K562 (cell line): ENCODE results near the gene CNOT11. TPM values are rescaled to one million over a fixed set of nuclear protein-coding genes. Genes with fewer than 3 reads are reported as not detected.

Experiments
- EP400 ChIP-seq: fragments of 450-650 bp; IDR thresholded peaks from 2 replicates; pipeline ENCODE4 v1.6.1; 2017; ENCODE audit warnings: antibody characterized with exemption, mild to moderate bottlenecking, moderate library complexity
- GTF2A2 ChIP-seq: IDR thresholded peaks from 2 replicates; pipeline ENCODE4 v1.6.1; 2016; ENCODE audit warnings: mild to moderate bottlenecking, missing genetic modification characterization, missing compliant biosample characterization
- LARP7 ChIP-seq: fragments of 450-650 bp; IDR thresholded peaks from 2 replicates; pipeline ENCODE4 v1.6.1; 2016
- NCOA2 ChIP-seq, 2 experiments: fragments of 450-650 bp; IDR thresholded peaks; 2 replicates each; pipeline ENCODE4 v1.6.1; 2018; ENCODE audit warnings: mild to moderate bottlenecking in 2 of 2, moderate library complexity in 1 of 2; ENCODE audit not compliant: partially characterized antibody in 2 of 2
- REST ChIP-seq, 2 experiments: fragments of 450-650 bp; formaldehyde crosslinking in 1 of 2; IDR thresholded peaks; 2 replicates each; pipeline versions ENCODE4 v1.4.0 to v1.6.1; 2014 to 2020; ENCODE audit warnings: mild to moderate bottlenecking in 2 of 2, borderline replicate concordance in 1 of 2, low read depth in 1 of 2
- SMARCE1 ChIP-seq: fragments of 450-650 bp; IDR thresholded peaks from 2 replicates; pipeline ENCODE4 v1.7.1; 2016; ENCODE audit warnings: mild to moderate bottlenecking
- TOE1 ChIP-seq, 2 experiments: fragments of 450-650 bp in 1 of 2; sonication (generic) in 1 of 2; formaldehyde crosslinking in 1 of 2; IDR thresholded peaks; 2 replicates each; pipeline versions ENCODE4 v1.7.1 to v1.8.0; 2016 to 2022; ENCODE audit warnings: borderline replicate concordance in 2 of 2, mild to moderate bottlenecking in 2 of 2, antibody characterized with exemption in 1 of 2, inconsistent platforms in 1 of 2, low read depth in 1 of 2, missing genetic modification reagents in 1 of 2, moderate library complexity in 1 of 2
- polyA plus RNA-seq, 8 experiments: library from polyadenylated mRNA; depleted of rRNA in 4 of 8; stranded (reverse) in 5 of 8; unstranded in 3 of 8; fragments of >200 nt; fragmentation: Nextera tagmentation in 2 of 8; fragmentation: Illumina TruSeq in 1 of 8; extraction: Ambion mirVana in 2 of 8; extraction: Trizol in 1 of 8; gene quantifications; 2 replicates each; pipeline versions ENCODE4 v1.2.1 to v1.2.3, GENCODE V29; 2011 to 2014; ENCODE audit warnings: inconsistent platforms in 1 of 8, missing spikeins in 1 of 8
- total RNA-seq, 7 experiments: library from RNA; depleted of rRNA in 6 of 7; stranded (reverse); fragments of >200 nt in 6 of 7; fragmentation: Illumina TruSeq in 2 of 7; extraction: Trizol in 2 of 7; gene quantifications; 2 replicates each; pipeline versions ENCODE4 v1.2.1 to v1.2.3, GENCODE V29; 2011 to 2021; ENCODE audit warnings: low replicate concordance in 1 of 7
- TF ChIP-seq, protein P1 (sequence below), 2 experiments: fragments of 450-650 bp in 1 of 2; sonication (generic) in 1 of 2; formaldehyde crosslinking in 1 of 2; IDR thresholded peaks; 2 replicates each; pipeline versions ENCODE4 v1.7.1 to v1.9.0; 2016 to 2022; ENCODE audit warnings: inconsistent platforms in 1 of 2, mild to moderate bottlenecking in 1 of 2, missing genetic modification reagents in 1 of 2

CNOT11 gene
- total and polyA plus RNA-seq, 9 of the 15 experiments (the other 6 are each of a cell fraction or from before 2014, with no cell fraction given): 12.7 to 163 (median 64.2) TPM

GRCh38 chr2:101308432-101309210 is 55.9 kb downstream of the CNOT11 start, which contains the start of gene RNF149 (continued):
- TF ChIP-seq REST (IDR thresholded peaks at IDR 0.05; ENCODE audit: borderline replicate concordance): no peak
- TF ChIP-seq REST (CRISPR knock-in tag; IDR thresholded peaks at IDR 0.05; ENCODE audit: low read depth): peak; percentile 26; the same call in 1 of the 2 replicates
- TF ChIP-seq SMARCE1: peak; percentile 72
- TF ChIP-seq, protein P1, sequence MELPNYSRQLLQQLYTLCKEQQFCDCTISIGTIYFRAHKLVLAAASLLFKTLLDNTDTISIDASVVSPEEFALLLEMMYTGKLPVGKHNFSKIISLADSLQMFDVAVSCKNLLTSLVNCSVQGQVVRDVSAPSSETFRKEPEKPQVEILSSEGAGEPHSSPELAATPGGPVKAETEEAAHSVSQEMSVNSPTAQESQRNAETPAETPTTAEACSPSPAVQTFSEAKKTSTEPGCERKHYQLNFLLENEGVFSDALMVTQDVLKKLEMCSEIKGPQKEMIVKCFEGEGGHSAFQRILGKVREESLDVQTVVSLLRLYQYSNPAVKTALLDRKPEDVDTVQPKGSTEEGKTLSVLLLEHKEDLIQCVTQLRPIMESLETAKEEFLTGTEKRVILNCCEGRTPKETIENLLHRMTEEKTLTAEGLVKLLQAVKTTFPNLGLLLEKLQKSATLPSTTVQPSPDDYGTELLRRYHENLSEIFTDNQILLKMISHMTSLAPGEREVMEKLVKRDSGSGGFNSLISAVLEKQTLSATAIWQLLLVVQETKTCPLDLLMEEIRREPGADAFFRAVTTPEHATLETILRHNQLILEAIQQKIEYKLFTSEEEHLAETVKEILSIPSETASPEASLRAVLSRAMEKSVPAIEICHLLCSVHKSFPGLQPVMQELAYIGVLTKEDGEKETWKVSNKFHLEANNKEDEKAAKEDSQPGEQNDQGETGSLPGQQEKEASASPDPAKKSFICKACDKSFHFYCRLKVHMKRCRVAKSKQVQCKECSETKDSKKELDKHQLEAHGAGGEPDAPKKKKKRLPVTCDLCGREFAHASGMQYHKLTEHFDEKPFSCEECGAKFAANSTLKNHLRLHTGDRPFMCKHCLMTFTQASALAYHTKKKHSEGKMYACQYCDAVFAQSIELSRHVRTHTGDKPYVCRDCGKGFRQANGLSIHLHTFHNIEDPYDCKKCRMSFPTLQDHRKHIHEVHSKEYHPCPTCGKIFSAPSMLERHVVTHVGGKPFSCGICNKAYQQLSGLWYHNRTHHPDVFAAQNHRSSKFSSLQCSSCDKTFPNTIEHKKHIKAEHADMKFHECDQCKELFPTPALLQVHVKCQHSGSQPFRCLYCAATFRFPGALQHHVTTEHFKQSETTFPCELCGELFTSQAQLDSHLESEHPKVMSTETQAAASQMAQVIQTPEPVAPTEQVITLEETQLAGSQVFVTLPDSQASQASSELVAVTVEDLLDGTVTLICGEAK (IDR thresholded peaks at IDR 0.05): peak; percentile 52; the same call in 1 of the 2 replicates
- TF ChIP-seq, protein P1 (CRISPR knock-in tag; IDR thresholded peaks at IDR 0.05): no peak
- TF ChIP-seq EP400: peak; percentile 91
- no peak for TF ChIP-seq NCOA2 (IDR thresholded peaks at IDR 0.05; ENCODE audit: partially characterized antibody in 2 of 2)
- TF ChIP-seq TOE1 (IDR thresholded peaks at IDR 0.05; ENCODE audit: borderline replicate concordance): peak; percentile 53; the same call in 1 of the 2 replicates
- TF ChIP-seq TOE1 (CRISPR knock-in tag; IDR thresholded peaks at IDR 0.05; ENCODE audit: borderline replicate concordance, low read depth): no peak; the same call in 1 of the 2 replicates
- TF ChIP-seq LARP7: no peak
- TF ChIP-seq GTF2A2 (tag): no peak
